H1 (cell line): ENCODE measurements around the gene SEC24A. TPM values are rescaled to one million over a fixed set of nuclear protein-coding genes. Genes with fewer than 3 reads are reported as not detected.

Experiments used
- CTCF ChIA-PET: fragments of 300-600 bp; sonication (Branson Sonifier 250); formaldehyde crosslinking; loops from one replicate; lab custom pipeline; 2021; ENCODE audit not compliant: partially characterized antibody; lab: Charles Lee
- POLR2A ChIA-PET: fragments of 300-600 bp; sonication (Branson Sonifier 250); formaldehyde crosslinking; loops from one replicate; lab custom pipeline; 2021; ENCODE audit warnings: inconsistent platforms; ENCODE audit not compliant: partially characterized antibody; lab: Charles Lee
- DNase-seq, 2 experiments: peaks; one replicate each; pipeline versions ENCODE4 v3.0.0 to v3.0.0-alpha.2; 2010 to 2022; ENCODE audit warnings: low spot score in 2 of 2, low read depth in 1 of 2, mixed read lengths in 1 of 2
- FAIRE-seq: peaks from 2 replicates; lab custom pipeline; 2011; peaks lifted over from hg19 to GRCh38; lab: Jason Lieb, UNC
- H2AFZ ChIP-seq: 2 replicates; pipeline ENCODE4 v1.8.1; 2012; ENCODE audit warnings: low read length, inconsistent platforms
- H2AK5ac ChIP-seq: 2 replicates; pipeline ENCODE4 v1.6.1; 2013; ENCODE audit warnings: low read depth, low read length
- H2BK120ac ChIP-seq: replicated peaks from 2 replicates; pipeline ENCODE3; 2013; ENCODE audit warnings: low read depth, low read length, inconsistent platforms
- H2BK12ac ChIP-seq: 2 replicates; pipeline ENCODE4 v1.6.1; 2013; ENCODE audit warnings: low read depth, low read length
- H2BK15ac ChIP-seq: 2 replicates; pipeline ENCODE4 v1.6.1; 2013; ENCODE audit warnings: low read length
- H2BK20ac ChIP-seq: 2 replicates; pipeline ENCODE4 v1.6.1; 2013; ENCODE audit warnings: low read length
- H2BK5ac ChIP-seq: 2 replicates; pipeline ENCODE4 v1.6.1; 2013; ENCODE audit warnings: low read depth, low read length
- H3K14ac ChIP-seq: 2 replicates; pipeline ENCODE4 v1.6.1; 2013; ENCODE audit warnings: inconsistent platforms; ENCODE audit not compliant: insufficient read length
- H3K18ac ChIP-seq: 2 replicates; pipeline ENCODE4 v1.6.1; 2013; ENCODE audit warnings: low read length; ENCODE audit errors: extremely low read depth
- H3K23ac ChIP-seq: 2 replicates; pipeline ENCODE4 v1.6.1; 2013; ENCODE audit warnings: inconsistent platforms; ENCODE audit not compliant: insufficient read length
- H3K23me2 ChIP-seq: 2 replicates; pipeline ENCODE4 v1.6.1; 2013; ENCODE audit warnings: low read depth, low read length
- H3K27ac ChIP-seq: 2 replicates; pipeline ENCODE4 v1.6.1; 2011; ENCODE audit warnings: low read depth, low read length, inconsistent platforms
- H3K27me3 ChIP-seq, 4 experiments: replicated peaks in 1 of 4; 1 replicate in 1 of 4; 2 replicates in 3 of 4; pipeline versions ENCODE4 v1.6.1 to v1.8.1; 2011 to 2013; ENCODE audit warnings: low read length in 3 of 4, mild to moderate bottlenecking in 3 of 4, inconsistent platforms in 2 of 4, mixed read lengths in 2 of 4, moderate library complexity in 1 of 4; ENCODE audit not compliant: control insufficient read depth in 3 of 4, insufficient read depth in 3 of 4; ENCODE audit errors: extremely low read depth in 1 of 4
- H3K36me3 ChIP-seq, 4 experiments: 2 replicates each; pipeline versions ENCODE4 v1.6.1 to v1.8.1; 2011 to 2013; ENCODE audit warnings: mild to moderate bottlenecking in 4 of 4, low read length in 3 of 4, moderate library complexity in 2 of 4, control low read depth in 1 of 4, inconsistent platforms in 1 of 4; ENCODE audit not compliant: insufficient read depth in 4 of 4, control insufficient read depth in 2 of 4
- H3K4ac ChIP-seq: replicated peaks from 2 replicates; pipeline ENCODE3; 2013; ENCODE audit warnings: low read length, low read depth, mixed read lengths, inconsistent platforms; ENCODE audit not compliant: insufficient read length
- H3K4me1 ChIP-seq, 4 experiments: replicated peaks in 1 of 4; 1 replicate in 1 of 4; 2 replicates in 3 of 4; pipeline versions ENCODE4 v1.6.1 to v1.8.1; 2011 to 2013; ENCODE audit warnings: low read length in 3 of 4, inconsistent platforms in 2 of 4, mixed read lengths in 1 of 4; ENCODE audit not compliant: insufficient read depth in 4 of 4, control insufficient read depth in 3 of 4
- H3K4me2 ChIP-seq, 2 experiments: 2 replicates each; pipeline versions ENCODE4 v1.6.1 to v1.8.1; 2011 to 2013; ENCODE audit warnings: low read depth in 2 of 2, low read length in 2 of 2, control low read depth in 1 of 2, inconsistent platforms in 1 of 2, mild to moderate bottlenecking in 1 of 2; ENCODE audit not compliant: insufficient read depth in 1 of 2
- H3K4me3 ChIP-seq, 4 experiments: fragments of 200-600, 300-600 bp in 1 of 4; sonication (generic), shearing (Covaris generic), sonication (Bioruptor Twin) in 1 of 4; 2 replicates each; pipeline versions ENCODE4 v1.5.1 to v1.8.1; 2011 to 2016; ENCODE audit warnings: low read length in 4 of 4, low read depth in 3 of 4, control low read depth in 2 of 4, inconsistent platforms in 2 of 4, mild to moderate bottlenecking in 2 of 4, mixed read lengths in 1 of 4, moderate library complexity in 1 of 4; ENCODE audit not compliant: insufficient read depth in 2 of 4; ENCODE audit errors: extremely low read depth in 1 of 4
- H3K56ac ChIP-seq: replicated peaks from 2 replicates; pipeline ENCODE3; 2013; ENCODE audit warnings: low read depth, mild to moderate bottlenecking, mixed read lengths, low read length, inconsistent platforms; ENCODE audit not compliant: insufficient read length
- H3K79me1 ChIP-seq: 2 replicates; pipeline ENCODE4 v1.6.1; 2013; ENCODE audit warnings: low read depth, low read length, control low read depth
- H3K79me2 ChIP-seq, 2 experiments: 2 replicates each; pipeline versions ENCODE4 v1.6.1 to v1.8.1; 2012 to 2013; ENCODE audit warnings: low read length in 2 of 2, mild to moderate bottlenecking in 2 of 2, inconsistent platforms in 1 of 2; ENCODE audit not compliant: insufficient read depth in 2 of 2, control insufficient read depth in 1 of 2
- H3K9ac ChIP-seq, 4 experiments: replicated peaks in 1 of 4; 1 replicate in 1 of 4; 2 replicates in 3 of 4; pipeline versions ENCODE4 v1.6.1 to v1.8.1; 2011 to 2013; ENCODE audit warnings: low read depth in 3 of 4, low read length in 3 of 4, control low read depth in 2 of 4, mild to moderate bottlenecking in 2 of 4, moderate library complexity in 2 of 4, inconsistent platforms in 1 of 4; ENCODE audit errors: extremely low read depth in 1 of 4
- H3K9me3 ChIP-seq, 2 experiments: 2 replicates each; pipeline versions ENCODE4 v1.6.1 to v1.8.1; 2012 to 2013; ENCODE audit warnings: mild to moderate bottlenecking in 2 of 2, moderate library complexity in 2 of 2, control low read depth in 1 of 2, inconsistent platforms in 1 of 2, low read depth in 1 of 2, low read length in 1 of 2, mixed read lengths in 1 of 2; ENCODE audit not compliant: insufficient read depth in 2 of 2
- H4K20me1 ChIP-seq, 2 experiments: replicated peaks in 1 of 2; 2 replicates each; pipeline versions ENCODE3 to v1.8.1; 2011 to 2013; ENCODE audit warnings: inconsistent platforms in 2 of 2, low read length in 2 of 2, mild to moderate bottlenecking in 1 of 2; ENCODE audit not compliant: insufficient read depth in 2 of 2, control insufficient read depth in 1 of 2
- H4K5ac ChIP-seq: 2 replicates; pipeline ENCODE4 v1.6.1; 2013; ENCODE audit warnings: low read length, low read depth, mixed read lengths, inconsistent platforms; ENCODE audit not compliant: insufficient read length
- H4K8ac ChIP-seq: 2 replicates; pipeline ENCODE4 v1.8.0; 2013; ENCODE audit warnings: mild to moderate bottlenecking, moderate library complexity, low read length, inconsistent platforms; ENCODE audit not compliant: insufficient read depth; ENCODE audit errors: extremely low read depth
- H4K91ac ChIP-seq: replicated peaks from 2 replicates; pipeline ENCODE3; 2013; ENCODE audit warnings: low read length, mixed read lengths, inconsistent platforms; ENCODE audit not compliant: insufficient read length
- BRCA1 ChIP-seq: IDR thresholded peaks from 2 replicates; pipeline ENCODE4 v1.6.1; 2012; ENCODE audit warnings: low read depth, low read length, improper control_type of control experiment
- EP300 ChIP-seq, 2 experiments: IDR thresholded peaks; 1 replicate in 1 of 2; 2 replicates in 1 of 2; pipeline ENCODE4 v1.6.1; 2011 to 2012; ENCODE audit warnings: low read depth in 2 of 2, low read length in 2 of 2, mild to moderate bottlenecking in 2 of 2, borderline replicate concordance in 1 of 2, inconsistent platforms in 1 of 2, moderate library complexity in 1 of 2
- JUN ChIP-seq: IDR thresholded peaks from 2 replicates; pipeline ENCODE4 v1.6.1; 2011; ENCODE audit warnings: low read depth, mild to moderate bottlenecking, improper control_type of control experiment, low read length
- KDM5A ChIP-seq: fragments of 200-600 bp; IDR thresholded peaks from 2 replicates; pipeline ENCODE4 v1.7.1; 2012; ENCODE audit warnings: mild to moderate bottlenecking, low read length, inconsistent platforms, mixed read lengths
- NRF1 ChIP-seq: IDR thresholded peaks from 2 replicates; pipeline ENCODE4 v1.6.1; 2011; ENCODE audit warnings: mild to moderate bottlenecking, low read depth, low read length, improper control_type of control experiment
- POLR2A ChIP-seq, 2 experiments: IDR thresholded peaks; 1 replicate in 1 of 2; 2 replicates in 1 of 2; pipeline ENCODE4 v1.6.1; 2011; ENCODE audit warnings: low read depth in 2 of 2, low read length in 2 of 2, mild to moderate bottlenecking in 2 of 2; ENCODE audit errors: control extremely low read depth in 1 of 2
- POLR2AphosphoS5 ChIP-seq: IDR thresholded peaks from 2 replicates; pipeline ENCODE4 v1.6.1; 2011; ENCODE audit warnings: low read depth, low read length
- SP2 ChIP-seq: IDR thresholded peaks from 2 replicates; pipeline ENCODE4 v1.6.1; 2012; ENCODE audit warnings: mild to moderate bottlenecking, low read length, inconsistent platforms
- TAF1 ChIP-seq: IDR thresholded peaks from 2 replicates; pipeline ENCODE4 v1.6.1; 2011; ENCODE audit warnings: mild to moderate bottlenecking, low read depth, low read length
- ZNF274 ChIP-seq: IDR thresholded peaks from 2 replicates; pipeline ENCODE4 v1.7.0; 2012; ENCODE audit warnings: low read length, borderline replicate concordance; ENCODE audit errors: extremely low read depth
- WGBS, 2 experiments: shearing (Covaris generic) in 1 of 2; methylation state at CpG; one replicate each; pipeline versions ENCODE4 v1.1.6 to v1.1.7; 2013 to 2015; ENCODE audit warnings: low lambda C conversion rate in 2 of 2, mixed read lengths in 2 of 2, inconsistent platforms in 1 of 2, low coverage in 1 of 2, missing lambda C conversion rate in 1 of 2; ENCODE audit not compliant: insufficient replicate concordance in 2 of 2, insufficient coverage in 1 of 2, insufficient read length in 1 of 2; ENCODE audit errors: extremely low coverage in 1 of 2, missing lambda C conversion rate in 1 of 2; 5-methylcytosine and 5-hydroxymethylcytosine counted together
- polyA plus RNA-seq, 7 experiments: library from polyadenylated mRNA; depleted of rRNA in 3 of 7; stranded (reverse) in 5 of 7; unstranded in 2 of 7; fragments of >200 nt in 5 of 7; fragments of 200-250 nt in 2 of 7; gene quantifications; 1 replicate in 5 of 7; 2 replicates in 1 of 7; 4 replicates in 1 of 7; pipeline versions ENCODE4 v1.2.1 to v1.2.3, GENCODE V29; 2011 to 2013; ENCODE audit warnings: missing spikeins in 2 of 7, mixed read lengths in 2 of 7
- total RNA-seq: library from RNA; stranded (reverse); fragmentation: NEBNext Ultra II Directional; extraction: Animal tissue kit (Norgen Biotek cat#: 25700); gene quantifications from 2 replicates; pipeline ENCODE4 v1.2.1, GENCODE V29; 2021

The SEC24A gene
- total and polyA plus RNA-seq, 2 of the 8 experiments (the other 6 are each of a cell fraction or from before 2014, with no cell fraction given) = 18.8 to 33.7 TPM

DNA sequence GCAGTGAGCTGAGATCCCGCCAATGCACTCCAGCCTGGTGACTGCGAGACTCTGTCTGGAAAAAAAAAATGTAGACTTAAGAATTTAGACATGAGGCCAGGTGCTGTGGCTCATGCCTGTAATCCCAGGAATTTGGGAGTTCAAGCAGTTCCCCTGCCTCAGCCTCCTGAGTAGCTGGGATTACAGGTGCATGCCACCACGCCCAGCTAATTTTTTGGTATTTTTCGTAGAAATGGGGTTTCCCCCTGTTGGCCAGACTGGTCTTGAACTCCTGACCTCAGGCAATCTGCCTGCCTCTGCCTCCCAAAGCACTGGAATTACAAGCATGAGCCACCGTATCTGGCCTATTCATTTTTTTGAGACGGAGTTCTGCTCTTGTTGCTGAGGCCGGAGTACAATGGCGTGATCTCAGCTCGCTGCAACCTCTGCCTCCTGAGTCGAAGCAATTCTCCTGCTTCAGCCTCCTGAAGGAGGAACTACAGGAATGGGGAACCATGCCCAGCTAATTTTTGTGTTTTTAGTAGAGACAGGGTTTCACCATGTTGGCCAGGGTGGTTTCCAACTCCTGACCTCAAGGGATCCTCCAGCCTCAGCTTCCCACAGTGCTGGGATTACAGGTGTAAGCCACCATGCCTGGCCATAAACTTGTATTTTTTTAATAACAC lies 124.0 kb downstream of the SEC24A start:
- H3K4me1 ChIP-seq = no peaks in the 10 kb centered on the region
- H2AFZ ChIP-seq = no peak overlapping the region
- H2AK5ac ChIP-seq = no peak overlapping the region
- no peaks in the 10 kb centered on the region for H4K20me1 ChIP-seq
- POLR2A ChIA-PET = interaction anchor here (0.6 to 2.1 kb wide), 3 partner anchors 9 to 19 kb away, joined by 3 to 8 read pairs (median 5); no protein-coding TSS in a partner anchor
- no peak overlapping the region for H2BK15ac ChIP-seq
- FAIRE-seq (no peak), DNase-seq (no peak)
- no peak overlapping the region for H4K5ac ChIP-seq
- H3K56ac ChIP-seq = no peak overlapping the region
- CTCF ChIA-PET = interaction anchor here (1.8 kb wide), 1 partner anchor 9 kb away, joined by 5 read pairs; no protein-coding TSS in a partner anchor
- no peaks in the 10 kb centered on the region for H3K9me3 ChIP-seq
- no peak overlapping the region for H3K4me2 ChIP-seq
- WGBS, 2 experiments = 94% methylated on average over 10 of the region's 10 CpGs; no CpG with 5 or more reads in 1 of the 2 experiments
- no peak overlapping the region for H3K23ac ChIP-seq
- no peaks in the 10 kb centered on the region for H3K23me2 ChIP-seq
- no peak overlapping the region for H2BK120ac ChIP-seq
- H4K8ac ChIP-seq = no peak overlapping the region
- no peak overlapping the region for H2BK5ac ChIP-seq
- no peak overlapping the region for H2BK12ac ChIP-seq
- H3K27ac ChIP-seq = no peak overlapping the region
- H3K27me3 ChIP-seq = no peaks in the 10 kb centered on the region
- no peak overlapping the region for H3K14ac ChIP-seq
- no peak overlapping the region for H3K4me3 ChIP-seq
- no peak overlapping the region for H3K4ac ChIP-seq
- H3K79me2 ChIP-seq = no peaks in the 10 kb centered on the region
- H3K9ac ChIP-seq = no peak overlapping the region
- H2BK20ac ChIP-seq = no peak overlapping the region
- no peak overlapping the region for H4K91ac ChIP-seq
- no peak overlapping the region for H3K18ac ChIP-seq
- peaks cover 19 to 84% (median 62%) of the 10 kb centered on the region in 4 experiments; a peak in 7 of 8 replicates for H3K36me3 ChIP-seq
- no peaks in the 10 kb centered on the region for H3K79me1 ChIP-seq
- no peak for TF ChIP-seq POLR2A (IDR thresholded peaks at IDR 0.05; ENCODE audit: control extremely low read depth in 1 of 2, low read depth in 2 of 2, low read length in 2 of 2)
- no peak for TF ChIP-seq ZNF274
- no peak for TF ChIP-seq SP2
- TF ChIP-seq TAF1 = no peak
- TF ChIP-seq JUN = no peak
- TF ChIP-seq EP300 (IDR thresholded peaks at IDR 0.05; ENCODE audit: borderline replicate concordance in 1 of 2, low read depth in 2 of 2, low read length in 2 of 2) = no peak
- TF ChIP-seq NRF1 = no peak
- TF ChIP-seq POLR2AphosphoS5 = no peak
- no peak for TF ChIP-seq KDM5A
- no peak for TF ChIP-seq BRCA1
